HEK293 (cell line): ENCODE data around the gene PRSS56.

ENCODE experiments used
- CTCF ChIA-PET: fragments of 350-600 bp; formaldehyde crosslinking; extraction: SDS; loops from one replicate; lab custom pipeline; 2021; ENCODE audit warnings: antibody characterized with exemption; lab: Yijun Ruan, JAX
- POLR2A ChIA-PET: fragments of 300-600 bp; formaldehyde crosslinking; extraction: SDS; loops from one replicate; lab custom pipeline; 2020; ENCODE audit warnings: antibody characterized with exemption, inconsistent platforms; lab: Yijun Ruan, JAX
- H3K27ac ChIP-seq: fragments of 200-500 bp; sonication (Bioruptor generic); 2 replicates; pipeline ENCODE4 v1.5.1; 2014; ENCODE audit warnings: low read depth, low read length, control low read depth, inconsistent platforms; ENCODE audit errors: extremely low read depth
- H3K36me3 ChIP-seq, 2 experiments: fragments of 200-500 bp in 1 of 2; sonication (Bioruptor generic) in 1 of 2; 1 replicate in 1 of 2; 2 replicates in 1 of 2; pipeline ENCODE4 v1.5.1; 2014 to 2017; ENCODE audit warnings: inconsistent platforms in 2 of 2, low read length in 2 of 2; ENCODE audit not compliant: control insufficient read depth in 2 of 2, insufficient read depth in 1 of 2
- H3K4me1 ChIP-seq: fragments of 200-500 bp; sonication (Bioruptor generic); 2 replicates; pipeline ENCODE4 v1.5.1; 2014; ENCODE audit warnings: mild to moderate bottlenecking, low read length, inconsistent platforms; ENCODE audit not compliant: control insufficient read depth, insufficient read depth
- H3K4me3 ChIP-seq: 2 replicates; pipeline ENCODE4 v1.5.1; 2011; ENCODE audit warnings: low read depth, mild to moderate bottlenecking, control low read depth, low read length, moderate library complexity
- H3K9me3 ChIP-seq: fragments of 200-500 bp; sonication (Bioruptor generic); 2 replicates; pipeline ENCODE4 v1.5.1; 2014; ENCODE audit warnings: low read depth, low read length, inconsistent platforms; ENCODE audit not compliant: control insufficient read depth, insufficient read depth
- CTCF ChIP-seq: fragments of 450-650 bp; formaldehyde crosslinking; IDR thresholded peaks from 2 replicates; pipeline ENCODE4 v1.5.1; 2016; ENCODE audit warnings: missing biosample characterization, missing genetic modification characterization
- OSR2 ChIP-seq: fragments of 450-650 bp; formaldehyde crosslinking; IDR thresholded peaks from 2 replicates; pipeline ENCODE4 v1.5.1; 2016; ENCODE audit warnings: missing biosample characterization, missing genetic modification characterization
- REST ChIP-seq: fragments of 450-650 bp; formaldehyde crosslinking; IDR thresholded peaks from 2 replicates; pipeline ENCODE4 v1.5.1; 2016; ENCODE audit warnings: missing biosample characterization, missing genetic modification characterization
- SCRT1 ChIP-seq: fragments of 450-650 bp; formaldehyde crosslinking; IDR thresholded peaks from 2 replicates; pipeline ENCODE4 v1.5.1; 2016; ENCODE audit warnings: missing biosample characterization, missing genetic modification characterization, borderline replicate concordance
- ZNF157 ChIP-seq: fragments of 450-650 bp; formaldehyde crosslinking; IDR thresholded peaks from 2 replicates; pipeline ENCODE4 v1.5.1; 2016; ENCODE audit warnings: missing biosample characterization, missing genetic modification characterization
- ZNF221 ChIP-seq: fragments of 450-650 bp; formaldehyde crosslinking; IDR thresholded peaks from 2 replicates; pipeline ENCODE4 v1.5.1; 2017; ENCODE audit warnings: missing biosample characterization, missing genetic modification characterization, borderline replicate concordance
- ZNF530 ChIP-seq: fragments of 450-650 bp; formaldehyde crosslinking; IDR thresholded peaks from 2 replicates; pipeline ENCODE4 v1.5.1; 2016; ENCODE audit warnings: low read depth, missing biosample characterization, missing genetic modification characterization
- ZNF571 ChIP-seq: fragments of 450-650 bp; formaldehyde crosslinking; IDR thresholded peaks from 2 replicates; pipeline ENCODE4 v1.5.0; 2017; ENCODE audit warnings: missing biosample characterization, missing genetic modification characterization
- ZNF585B ChIP-seq: fragments of 450-650 bp; formaldehyde crosslinking; IDR thresholded peaks from 2 replicates; pipeline ENCODE4 v1.5.1; 2016; ENCODE audit warnings: missing biosample characterization, missing genetic modification characterization
- ZNF623 ChIP-seq: fragments of 450-650 bp; formaldehyde crosslinking; IDR thresholded peaks from 2 replicates; pipeline ENCODE4 v1.5.1; 2016; ENCODE audit warnings: missing biosample characterization, missing genetic modification characterization
- ZNF747 ChIP-seq: fragments of 450-650 bp; formaldehyde crosslinking; IDR thresholded peaks from 2 replicates; pipeline ENCODE4 v1.5.1; 2016; ENCODE audit warnings: missing biosample characterization, missing genetic modification characterization
- ZNF768 ChIP-seq: fragments of 450-650 bp; formaldehyde crosslinking; IDR thresholded peaks from 2 replicates; pipeline ENCODE4 v1.5.1; 2018; ENCODE audit warnings: missing biosample characterization, mild to moderate bottlenecking, missing genetic modification characterization
- TF ChIP-seq, protein P1 (sequence below): fragments of 450-650 bp; formaldehyde crosslinking; IDR thresholded peaks from 2 replicates; pipeline ENCODE4 v1.5.1; 2016; ENCODE audit warnings: missing biosample characterization, missing genetic modification characterization
- TF ChIP-seq, protein P2 (sequence below): fragments of 450-650 bp; formaldehyde crosslinking; IDR thresholded peaks from 2 replicates; pipeline ENCODE4 v1.5.1; 2016; ENCODE audit warnings: missing biosample characterization, missing genetic modification characterization

The PRSS56 gene

DNA sequence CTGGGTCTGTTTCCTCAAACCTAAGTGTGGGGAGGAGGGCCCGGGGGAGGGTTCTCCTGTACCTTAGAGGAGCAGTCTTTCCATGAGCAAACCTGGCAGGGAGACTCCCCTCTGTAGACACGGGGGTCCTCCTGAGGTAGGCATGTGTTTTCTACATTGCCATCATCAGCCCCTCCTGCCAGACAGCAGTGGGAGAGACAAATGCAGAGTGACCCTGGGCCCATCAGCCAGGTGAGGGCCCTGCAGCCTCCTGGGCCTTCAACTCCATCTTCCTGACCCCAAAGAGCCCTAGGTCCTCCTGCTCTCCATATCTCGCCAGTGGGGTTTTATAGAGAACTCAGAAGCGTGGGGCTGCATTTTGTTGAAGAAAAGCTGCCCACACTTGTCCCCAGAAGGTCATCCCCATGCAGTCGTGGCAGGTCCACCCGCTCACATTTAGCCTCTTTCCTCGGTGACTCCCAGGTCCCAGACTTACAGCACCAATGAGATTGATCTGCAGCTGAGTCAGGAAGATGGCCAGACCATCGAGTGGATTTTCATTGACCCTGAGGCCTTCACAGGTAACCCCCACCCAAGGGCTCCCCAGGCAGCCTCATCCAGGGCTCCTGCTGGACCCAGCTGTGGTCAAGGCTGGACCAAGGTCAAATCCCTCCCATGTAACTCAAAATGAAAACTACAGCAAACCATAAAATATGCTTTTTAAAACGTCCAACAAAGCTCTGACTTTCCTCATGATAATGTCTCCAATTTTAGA is 21.9 kb downstream of the PRSS56 start (continued):
- TF ChIP-seq, protein P1, sequence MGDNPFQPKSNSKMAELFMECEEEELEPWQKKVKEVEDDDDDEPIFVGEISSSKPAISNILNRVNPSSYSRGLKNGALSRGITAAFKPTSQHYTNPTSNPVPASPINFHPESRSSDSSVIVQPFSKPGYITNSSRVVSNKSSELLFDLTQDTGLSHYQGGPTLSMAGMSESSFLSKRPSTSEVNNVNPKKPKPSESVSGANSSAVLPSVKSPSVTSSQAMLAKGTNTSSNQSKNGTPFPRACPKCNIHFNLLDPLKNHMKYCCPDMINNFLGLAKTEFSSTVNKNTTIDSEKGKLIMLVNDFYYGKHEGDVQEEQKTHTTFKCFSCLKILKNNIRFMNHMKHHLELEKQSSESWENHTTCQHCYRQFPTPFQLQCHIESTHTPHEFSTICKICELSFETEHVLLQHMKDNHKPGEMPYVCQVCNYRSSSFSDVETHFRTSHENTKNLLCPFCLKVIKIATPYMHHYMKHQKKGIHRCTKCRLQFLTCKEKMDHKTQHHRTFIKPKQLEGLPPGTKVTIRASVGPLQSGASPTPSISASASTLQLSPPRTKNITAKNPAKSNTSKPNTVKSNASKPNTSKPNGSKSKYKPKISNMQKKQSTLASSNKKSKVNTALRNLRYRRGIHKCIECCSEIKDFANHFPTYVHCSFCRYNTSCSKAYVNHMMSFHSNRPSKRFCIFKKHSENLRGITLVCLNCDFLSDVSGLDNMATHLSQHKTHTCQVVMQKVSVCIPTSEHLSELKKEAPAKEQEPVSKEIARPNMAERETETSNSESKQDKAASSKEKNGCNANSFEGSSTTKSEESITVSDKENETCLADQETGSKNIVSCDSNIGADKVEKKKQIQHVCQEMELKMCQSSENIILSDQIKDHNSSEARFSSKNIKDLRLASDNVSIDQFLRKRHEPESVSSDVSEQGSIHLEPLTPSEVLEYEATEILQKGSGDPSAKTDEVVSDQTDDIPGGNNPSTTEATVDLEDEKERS (tag by site-specific recombination) = no peak
- no peak for TF ChIP-seq ZNF585B (tag by site-specific recombination)
- no peak for TF ChIP-seq ZNF768 (tag by site-specific recombination)
- no peak for TF ChIP-seq OSR2 (tag by site-specific recombination)
- TF ChIP-seq ZNF571 = no peak
- no peak for TF ChIP-seq ZNF221 (tag by site-specific recombination)
- TF ChIP-seq ZNF530 = no peak
- no peak for TF ChIP-seq ZNF747 (tag by site-specific recombination)
- TF ChIP-seq, all 188 proteins: peak for 0

DNA sequence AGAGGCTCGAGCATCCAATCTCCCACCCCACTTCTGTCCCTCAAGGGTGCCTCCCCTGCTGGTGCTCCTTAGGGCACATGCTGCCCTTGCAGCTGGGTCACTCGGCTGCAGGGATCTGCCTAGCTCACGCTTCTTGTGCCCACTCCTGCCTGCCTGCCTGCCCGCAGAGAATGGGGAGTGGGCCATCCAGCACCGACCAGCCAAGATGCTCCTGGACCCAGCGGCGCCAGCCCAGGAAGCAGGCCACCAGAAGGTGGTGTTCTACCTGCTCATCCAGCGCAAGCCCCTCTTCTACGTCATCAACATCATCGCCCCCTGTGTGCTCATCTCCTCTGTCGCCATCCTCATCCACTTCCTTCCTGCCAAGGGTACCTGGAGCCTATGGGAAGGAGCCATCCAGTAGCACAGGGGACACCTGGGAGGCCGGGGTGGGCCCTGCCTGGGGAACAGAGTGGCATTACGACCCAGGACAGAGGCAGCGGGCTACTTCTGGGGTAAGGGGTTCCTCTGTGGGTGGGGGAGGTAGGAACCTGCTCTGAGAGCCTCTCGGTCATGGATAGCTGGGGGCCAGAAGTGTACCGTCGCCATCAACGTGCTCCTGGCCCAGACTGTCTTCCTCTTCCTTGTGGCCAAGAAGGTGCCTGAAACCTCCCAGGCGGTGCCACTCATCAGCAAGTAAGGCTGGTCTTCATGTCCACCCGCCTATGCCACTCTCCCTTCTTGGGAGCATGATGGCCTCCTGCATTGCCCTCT is 22.7 kb downstream of the PRSS56 start:
- Histone ChIP-seq H3K36me3 (peaks cover 12 to 29% of the 10 kb centered on the region in 2 experiments; a peak in 2 of 3 replicates), H3K9me3 (no peaks in the 10 kb centered on the region), H3K27ac (no peak overlapping the region), H3K4me3 (no peak overlapping the region), H3K4me1 (no peaks in the 10 kb centered on the region)
- ChIA-PET CTCF (interaction anchor here (0.5 kb wide), 1 partner anchor 401 kb away, joined by 3 read pairs; no protein-coding TSS in a partner anchor), POLR2A (no interaction called here)
- TF ChIP-seq ZNF157 (no peak), CTCF (0 out of 2 replicates have a peak, but pooled peaks have one; percentile 18)

- TF ChIP-seq, protein P2, sequence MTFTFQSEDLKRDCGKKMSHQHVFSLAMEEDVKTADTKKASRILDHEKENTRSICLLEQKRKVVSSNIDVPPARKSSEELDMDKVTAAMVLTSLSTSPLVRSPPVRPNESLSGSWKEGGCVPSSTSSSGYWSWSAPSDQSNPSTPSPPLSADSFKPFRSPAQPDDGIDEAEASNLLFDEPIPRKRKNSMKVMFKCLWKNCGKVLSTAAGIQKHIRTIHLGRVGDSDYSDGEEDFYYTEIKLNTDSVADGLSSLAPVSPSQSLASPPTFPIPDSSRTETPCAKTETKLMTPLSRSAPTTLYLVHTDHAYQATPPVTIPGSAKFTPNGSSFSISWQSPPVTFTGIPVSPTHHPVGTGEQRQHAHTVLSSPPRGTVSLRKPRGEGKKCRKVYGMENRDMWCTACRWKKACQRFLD (tag by site-specific recombination) = no peak
- TF ChIP-seq SCRT1 (tag by site-specific recombination) (peak; percentile 18; the same call in 1 of the 2 replicates), ZNF623 (tag by site-specific recombination) (no peak), REST (tag by site-specific recombination) (no peak)
- no peaks in the 10 kb centered on the region for H3K4me1 ChIP-seq
- H3K4me3 ChIP-seq = no peak overlapping the region
- H3K9me3 ChIP-seq = no peaks in the 10 kb centered on the region
- H3K36me3 ChIP-seq = peaks cover 12 to 29% of the 10 kb centered on the region in 2 experiments; a peak in 2 of 3 replicates
- ChIA-PET POLR2A (no interaction called here), CTCF (interaction anchor here (1.7 kb wide), 1 partner anchor 21 kb away, joined by 4 read pairs; no protein-coding TSS in a partner anchor)
- H3K27ac ChIP-seq = no peak overlapping the region
Measured at GRCh38 chr2:232543491-232543890, 23.3 kb downstream of the PRSS56 start.
